ENCODE measurements around the gene HGS.

DNA sequence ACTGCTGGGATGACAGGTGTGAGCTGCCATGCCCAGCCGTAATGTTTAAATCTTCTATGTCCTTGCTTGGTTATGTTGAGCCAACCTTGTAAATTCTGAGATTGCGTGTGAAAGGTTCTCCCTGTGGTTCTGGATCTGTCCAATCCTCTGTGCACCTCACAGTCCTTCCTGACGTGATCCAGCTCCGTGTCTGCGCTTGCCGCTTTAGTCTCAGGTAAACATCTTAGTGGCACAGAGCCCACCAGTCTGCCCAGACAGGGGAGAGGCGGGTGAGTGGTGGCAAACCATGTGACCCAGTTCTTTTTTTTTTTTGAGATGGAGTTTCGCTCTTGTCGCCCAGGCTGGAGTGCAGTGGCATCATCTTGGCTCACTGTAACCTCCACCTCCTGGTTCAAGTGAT is 42.2 kb downstream of the HGS start:
- TF ChIP-seq, protein P1, sequence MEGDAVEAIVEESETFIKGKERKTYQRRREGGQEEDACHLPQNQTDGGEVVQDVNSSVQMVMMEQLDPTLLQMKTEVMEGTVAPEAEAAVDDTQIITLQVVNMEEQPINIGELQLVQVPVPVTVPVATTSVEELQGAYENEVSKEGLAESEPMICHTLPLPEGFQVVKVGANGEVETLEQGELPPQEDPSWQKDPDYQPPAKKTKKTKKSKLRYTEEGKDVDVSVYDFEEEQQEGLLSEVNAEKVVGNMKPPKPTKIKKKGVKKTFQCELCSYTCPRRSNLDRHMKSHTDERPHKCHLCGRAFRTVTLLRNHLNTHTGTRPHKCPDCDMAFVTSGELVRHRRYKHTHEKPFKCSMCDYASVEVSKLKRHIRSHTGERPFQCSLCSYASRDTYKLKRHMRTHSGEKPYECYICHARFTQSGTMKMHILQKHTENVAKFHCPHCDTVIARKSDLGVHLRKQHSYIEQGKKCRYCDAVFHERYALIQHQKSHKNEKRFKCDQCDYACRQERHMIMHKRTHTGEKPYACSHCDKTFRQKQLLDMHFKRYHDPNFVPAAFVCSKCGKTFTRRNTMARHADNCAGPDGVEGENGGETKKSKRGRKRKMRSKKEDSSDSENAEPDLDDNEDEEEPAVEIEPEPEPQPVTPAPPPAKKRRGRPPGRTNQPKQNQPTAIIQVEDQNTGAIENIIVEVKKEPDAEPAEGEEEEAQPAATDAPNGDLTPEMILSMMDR (IDR thresholded peaks at IDR 0.05) = no peak
- no peak for TF ChIP-seq EZH2 (IDR thresholded peaks at IDR 0.05)
- no peak for TF ChIP-seq EZH2phosphoT487 (IDR thresholded peaks at IDR 0.05)

All from neural progenitor cell (in vitro differentiated cells).